ENCODE measurements around the gene MYH3.

DNA sequence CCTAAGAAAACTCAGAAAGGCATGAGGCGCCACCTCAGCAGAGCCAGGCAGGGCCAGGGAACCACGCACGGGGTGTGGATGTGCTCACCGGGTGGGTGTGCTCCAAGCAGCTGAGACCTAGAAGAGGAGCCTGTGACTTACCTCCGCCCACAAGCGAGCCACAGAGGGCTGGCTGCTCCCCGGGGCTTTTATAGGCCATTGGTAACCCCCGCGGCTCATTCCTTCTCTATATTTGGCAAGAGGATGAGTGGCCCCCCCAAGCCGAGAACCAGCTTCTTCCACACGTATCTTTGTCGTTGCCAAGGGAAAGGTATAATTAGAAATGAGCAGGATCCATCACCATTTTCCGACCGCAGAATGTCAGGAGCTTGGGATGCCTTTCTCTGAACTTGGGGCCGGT lies at the start of gene MYH3:
- TF ChIP-seq POLR2A (IDR thresholded peaks at IDR 0.05; ENCODE audit: low read length), result no peak
- no peak for TF ChIP-seq GATA1 (IDR thresholded peaks at IDR 0.05; ENCODE audit: low read depth, low read length)

All from erythroblast (primary cell).